ENCODE results near the gene PTPA. TPM values are rescaled to one million over a fixed set of nuclear protein-coding genes. Genes with fewer than 3 reads are reported as not detected.

The PTPA gene
- total and polyA plus RNA-seq, 2 donors (not counting 3 experiments of a cell fraction or from before 2014, with no cell fraction given), result 97.7 to 121 TPM

GRCh38 chr9:129075996-129076639, 35.1 kb upstream of the PTPA start:
- FAIRE-seq (no peak), DNase-seq (ENCODE audit: low read depth, low spot score) (no peak)
- TF ChIP-seq MAX (IDR thresholded peaks at IDR 0.05; ENCODE audit: insufficient read depth, insufficient read length) (no peak), JUN (IDR thresholded peaks at IDR 0.05; ENCODE audit: borderline replicate concordance, insufficient read depth, insufficient read length, low read depth) (no peak), POLR2A (IDR thresholded peaks at IDR 0.05; ENCODE audit: low read depth, low read length) (no peak), EZH2 (IDR thresholded peaks at IDR 0.05; ENCODE audit: borderline replicate concordance, low read depth, low read length, severe bottlenecking) (no peak), MYC (IDR thresholded peaks at IDR 0.05; ENCODE audit: low read depth, low read length) (no peak), FOS (IDR thresholded peaks at IDR 0.05; ENCODE audit: borderline replicate concordance, insufficient read depth, low read length) (no peak), GATA2 (IDR thresholded peaks at IDR 0.05; ENCODE audit: insufficient read depth, insufficient read length, low read depth, low read length) (no peak), POLR2AphosphoS5 (IDR thresholded peaks at IDR 0.05; ENCODE audit: insufficient read depth, low read depth, low read length) (no peak), CTCF (IDR thresholded peaks at IDR 0.05; ENCODE audit: extremely low read depth in 1 of 2, insufficient read depth in 1 of 2, low read depth in 1 of 2, low read length in 2 of 2) (no peak)
- H3K9me1 ChIP-seq (replicated peaks; ENCODE audit: control insufficient read depth, extremely low read depth, insufficient read depth, low read length), result no peaks in the 10 kb centered on the region
- H4K20me1 ChIP-seq (replicated peaks; ENCODE audit: control insufficient read depth, extremely low read depth, insufficient read depth, low read length), result no peaks in the 10 kb centered on the region
- H3K4me3 ChIP-seq (replicated peaks in 1 of 3; ENCODE audit: insufficient read depth in 1 of 3, low read depth in 1 of 3, low read length in 3 of 3), result no peak overlapping the region
- no peaks in the 10 kb centered on the region for H3K79me2 ChIP-seq (ENCODE audit: control insufficient read depth, insufficient read depth, low read length)
- H3K4me2 ChIP-seq (ENCODE audit: insufficient read depth, low read length), result no peak overlapping the region
- intact Hi-C loops (cut with micrococcal nuclease) (no loop called here), dilution Hi-C loops (cut with MboI; ENCODE audit: extremely low pct_ligation_motif_present, low sequenced_read_pairs) (no loop called here)
- H2AFZ ChIP-seq (ENCODE audit: low read depth, low read length), result no peak overlapping the region
- no TSS peak for BruUV-seq (replicated peaks)
- ChIA-PET POLR2A (no interaction called here), CTCF (no interaction called here)
- no peak overlapping the region for H3K27ac ChIP-seq (ENCODE audit: insufficient read depth, low read depth, low read length)
- H3K4me1 ChIP-seq (ENCODE audit: control insufficient read depth, extremely low read depth, insufficient read depth, low read length), result peaks cover 7% of the 10 kb centered on the region
- no peaks in the 10 kb centered on the region for H3K27me3 ChIP-seq (ENCODE audit: control insufficient read depth in 2 of 2, insufficient read depth in 2 of 2, low read length in 2 of 2)
- no peaks in the 10 kb centered on the region for H3K9me3 ChIP-seq (replicated peaks; ENCODE audit: control insufficient read depth, insufficient read depth, low read length)
- no peaks in the 10 kb centered on the region for H3K36me3 ChIP-seq (ENCODE audit: control insufficient read depth in 2 of 2, extremely low read depth in 1 of 2, insufficient read depth in 2 of 2, low read length in 2 of 2)
- no peak overlapping the region for H3K9ac ChIP-seq (replicated peaks; ENCODE audit: extremely low read depth, insufficient read depth, low read length)

Data from endothelial cell of umbilical vein (primary cell).